Head of caudate nucleus (tissue), 42 donors: ENCODE results near the gene PSMA6.
"Not testable (repeated sequence)": the region's sequence is repeated elsewhere in the genome, so short reads cannot be mapped to it uniquely, and the experiment has no call there.

Source experiments
- DNase-seq, 42 donors: peaks; one replicate each; pipeline versions ENCODE4 v3.0.0 to v3.0.0-alpha.2; 2020 to 2021; ENCODE audit warnings: mixed read lengths in 7 of 42
- intact Hi-C: fragments of 100-400 bp; cut with DNase I; formaldehyde crosslinking; loops from one replicate; pipeline ENCODE4 v1.15.0; 2022

PSMA6 gene

GRCh38 chr14:35279369-35279768 is 12.8 kb upstream of the PSMA6 start:
- no peak for DNase-seq
- intact Hi-C loops = no loop called here

GRCh38 chr14:35281341-35281740 is 10.8 kb upstream of the PSMA6 start:
- intact Hi-C loops = no loop called here
- no peak for DNase-seq

GRCh38 chr14:35284506-35284905 is 7.7 kb upstream of the PSMA6 start:
- intact Hi-C loops = no loop called here
- no peak for DNase-seq

GRCh38 chr14:35285168-35286002 is 6.8 kb upstream of the PSMA6 start:
- intact Hi-C loops = loop anchor here (5.0 kb wide), 1 partner anchor 52 kb away; no protein-coding TSS in a partner anchor
- DNase-seq = no peak

- DNase-seq = no peak
- intact Hi-C loops = loop anchor here (5.0 kb wide), 1 partner anchor 51 kb away; no protein-coding TSS in a partner anchor
These were observed 6.1 kb upstream of the PSMA6 start for GRCh38 chr14:35286003-35286600.

- intact Hi-C loops = loop anchor here (5.0 kb wide), 1 partner anchor 51 kb away; no protein-coding TSS in a partner anchor
- DNase-seq = no peak
These were observed 5.5 kb upstream of the PSMA6 start for GRCh38 chr14:35286707-35287106.

GRCh38 chr14:35287431-35288013 is 4.7 kb upstream of the PSMA6 start:
- intact Hi-C loops = loop anchor here (5.0 kb wide), 1 partner anchor 50 kb away; no protein-coding TSS in a partner anchor
- peak in 9 of 42 donors; percentile 3 to 28 (median 9) for DNase-seq

- DNase-seq = no peak
- intact Hi-C loops = loop anchor here (5.0 kb wide), 2 partner anchors 48 to 307 kb away; partner anchors contain the start of gene SRP54
These were observed 2.6 kb upstream of the PSMA6 start for GRCh38 chr14:35289623-35290022.

GRCh38 chr14:35292770-35293561 is 784 bp downstream of the PSMA6 start:
- no peak for DNase-seq
- intact Hi-C loops = loop anchor here (2.0 to 5.0 kb wide), 2 partner anchors 112 to 311 kb away; partner anchors contain the start of genes NFKBIA and SRP54

- DNase-seq = no peak
- intact Hi-C loops = no loop called here
These were observed 3.6 kb downstream of the PSMA6 start for GRCh38 chr14:35295845-35296161.

GRCh38 chr14:35296545-35296944 is 4.4 kb downstream of the PSMA6 start:
- DNase-seq = no peak
- intact Hi-C loops = no loop called here

- DNase-seq = no peak
- intact Hi-C loops = no loop called here
These were observed 5.5 kb downstream of the PSMA6 start for GRCh38 chr14:35297706-35298105.

- intact Hi-C loops = no loop called here
- DNase-seq = no peak
These were observed 6.2 kb downstream of the PSMA6 start for GRCh38 chr14:35298351-35298750.

- intact Hi-C loops = no loop called here
- DNase-seq = no peak
These were observed 7.5 kb downstream of the PSMA6 start for GRCh38 chr14:35299708-35300107.

GRCh38 chr14:35300228-35300627 is 8.0 kb downstream of the PSMA6 start:
- intact Hi-C loops = no loop called here
- DNase-seq = no peak

- DNase-seq, intact Hi-C loops: not testable (repeated sequence)
These were observed 9.2 kb downstream of the PSMA6 start for GRCh38 chr14:35301334-35301733.

GRCh38 chr14:35301735-35302528 is 9.8 kb downstream of the PSMA6 start:
- intact Hi-C loops = no loop called here
- DNase-seq = no peak

GRCh38 chr14:35303149-35303935 is 11.2 kb downstream of the PSMA6 start:
- no peak for DNase-seq
- intact Hi-C loops = no loop called here
